HG02571 (cell line): Measurements from ENCODE around the gene TMEM14A.

Experiments
- ATAC-seq: cut with Tn5 transposase; IDR thresholded peaks from one replicate; pipeline ENCODE4 v1.9.1; 2021; ENCODE audit warnings: mild to moderate bottlenecking, moderate library complexity; ENCODE audit not compliant: unreplicated experiment

Gene TMEM14A

DNA sequence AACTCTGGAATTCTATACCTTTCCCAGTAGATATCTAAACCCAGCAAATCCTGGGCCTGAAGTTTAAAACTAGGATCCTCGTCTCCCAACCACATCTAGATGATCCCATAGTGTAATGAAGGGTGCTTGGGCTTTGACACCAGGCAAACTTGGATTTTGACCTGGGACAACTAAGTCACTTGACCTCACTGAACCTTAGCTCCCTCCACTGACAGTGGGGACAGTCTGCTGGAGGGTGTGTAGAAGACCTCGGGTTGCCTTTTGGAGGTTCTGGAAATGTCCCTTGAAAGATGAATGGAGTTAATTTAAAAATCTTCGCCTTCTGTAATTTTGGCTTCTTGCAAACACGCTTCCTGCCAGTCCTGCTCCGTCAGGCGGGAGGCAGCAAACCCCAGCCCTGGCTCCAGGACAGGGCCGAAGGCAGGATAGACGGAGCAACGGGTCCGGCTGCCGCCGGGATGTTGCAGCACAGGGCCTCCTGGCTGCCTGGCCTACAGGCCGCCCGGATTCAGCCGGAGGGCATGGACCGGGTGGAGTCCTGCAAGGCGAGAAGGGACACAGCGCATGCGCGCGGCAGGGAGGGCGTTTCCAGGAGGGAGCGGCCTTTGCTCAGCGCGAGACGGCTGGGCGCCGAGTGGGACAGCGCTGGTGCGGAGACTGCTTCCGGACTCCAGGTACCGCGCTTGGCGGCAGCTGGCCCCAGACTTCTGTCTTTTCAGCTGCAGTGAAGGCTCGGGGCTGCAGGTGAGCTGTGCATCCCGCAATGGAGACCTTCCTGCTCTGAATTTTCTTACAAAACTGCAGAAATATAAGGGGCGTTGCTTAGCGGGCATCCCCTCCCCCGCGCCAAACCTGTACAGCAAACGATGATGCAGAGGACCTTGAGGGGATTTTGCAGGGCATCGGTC lies at the start of gene TMEM14A:
TMEM14A (plus strand) TSS at position 612 of the 908 bp plus-strand sequence. CDS start 5,990 bp downstream, outside the sequence.
- peak; percentile 98 for ATAC-seq

DNA sequence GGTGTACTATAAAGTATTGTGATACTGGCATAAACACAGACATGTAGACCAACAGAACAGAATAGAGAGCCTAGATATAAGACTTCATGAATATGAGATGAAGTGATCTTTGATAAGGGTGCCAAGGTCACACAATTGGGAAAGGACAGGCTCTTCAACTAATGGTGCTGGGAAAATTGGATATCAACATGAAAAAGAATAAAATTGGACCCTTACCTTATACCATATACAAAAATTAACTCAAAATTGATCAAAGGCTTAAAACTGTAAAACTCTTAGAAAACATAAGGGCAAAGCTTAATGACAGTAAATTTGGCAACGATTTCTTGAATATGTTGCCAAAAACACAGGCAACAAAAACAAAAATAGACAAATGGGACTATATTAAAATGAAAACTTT lies 49.3 kb upstream of the TMEM14A start:
- no peak for ATAC-seq

DNA sequence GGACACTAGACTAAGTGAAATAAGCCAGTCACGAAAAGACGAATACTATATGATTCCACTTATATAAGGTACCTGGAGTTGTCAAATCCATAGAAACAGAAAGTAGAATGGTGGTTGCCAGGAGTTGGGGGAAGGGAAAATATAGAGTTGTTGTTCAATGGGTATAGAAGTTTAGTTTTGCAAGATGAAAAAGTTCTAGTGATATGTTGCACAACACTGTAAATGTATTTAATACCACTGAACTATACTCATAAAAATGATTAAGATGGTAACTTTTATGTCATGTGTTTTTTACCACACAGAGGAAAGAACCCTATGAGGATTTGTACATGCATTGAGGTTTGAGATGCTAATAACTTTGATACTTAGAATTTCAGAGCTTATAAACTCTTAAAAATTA lies 48.1 kb upstream of the TMEM14A start:
- no peak for ATAC-seq

GRCh38 chr6:52632011-52632410 lies 38.9 kb upstream of the TMEM14A start:
- ATAC-seq = no peak

DNA sequence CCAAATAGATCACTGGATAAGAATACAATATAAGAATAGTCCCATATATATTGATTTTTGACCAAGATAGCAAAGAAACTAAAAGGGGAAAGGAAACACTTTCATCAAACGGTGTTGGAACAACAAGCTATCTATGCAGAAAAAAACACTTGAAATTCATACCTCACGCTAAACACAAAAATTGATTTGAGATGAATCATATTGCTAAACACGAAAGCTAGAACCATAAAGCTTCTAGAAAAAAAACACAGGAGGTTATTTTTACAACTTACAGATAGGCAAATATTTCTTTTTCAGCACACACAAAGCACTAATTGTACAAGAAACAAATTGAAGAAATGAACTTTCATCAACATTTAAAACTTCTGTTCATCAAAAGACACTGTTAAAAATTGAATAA lies 36.7 kb upstream of the TMEM14A start:
- no peak for ATAC-seq

- ATAC-seq = no peak
Measured at GRCh38 chr6:52635049-52635577, 35.8 kb upstream of the TMEM14A start.

GRCh38 chr6:52636830-52637229 lies 34.1 kb upstream of the TMEM14A start:
- no peak for ATAC-seq

GRCh38 chr6:52639493-52639892 lies 31.4 kb upstream of the TMEM14A start:
- ATAC-seq = no peak

- ATAC-seq = no peak
Measured at GRCh38 chr6:52640170-52640569, 30.7 kb upstream of the TMEM14A start.

DNA sequence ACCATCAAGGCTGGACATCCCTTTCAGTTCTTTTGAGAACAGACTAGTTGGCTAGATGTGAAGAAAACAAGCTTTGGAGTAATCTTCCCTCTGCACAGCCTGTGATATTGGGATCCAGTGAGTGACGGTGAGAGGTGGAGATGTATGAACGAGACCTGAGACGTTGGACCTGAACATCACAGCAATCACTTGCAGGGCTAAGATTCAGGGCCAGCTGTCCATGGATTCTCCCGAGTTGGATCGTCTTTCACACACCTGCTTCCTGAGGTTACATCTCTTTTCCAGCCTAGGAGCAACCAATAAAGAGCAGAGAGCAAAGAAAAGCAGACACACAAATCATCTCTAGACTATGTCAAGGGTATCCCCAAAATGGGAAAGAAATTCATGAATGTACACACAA lies 30.0 kb upstream of the TMEM14A start:
- no peak for ATAC-seq

DNA sequence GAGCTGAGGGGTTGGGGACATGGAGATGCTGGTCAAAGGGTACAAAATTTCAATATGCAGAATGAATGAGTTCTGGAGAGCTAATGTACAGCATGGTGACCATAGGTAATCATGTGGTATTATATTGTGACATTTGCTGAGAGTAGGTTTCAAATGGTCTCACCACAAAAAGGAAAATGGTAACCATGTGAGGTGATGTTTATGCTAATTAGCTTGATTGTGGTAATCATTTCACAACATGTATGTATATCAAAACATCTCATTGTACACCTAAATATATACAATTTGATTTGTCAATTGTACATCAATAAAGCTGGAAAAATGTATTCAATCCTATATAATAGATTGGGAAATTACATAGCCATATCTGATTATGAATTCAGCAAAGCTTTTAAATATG lies 29.5 kb upstream of the TMEM14A start:
- ATAC-seq = no peak

DNA sequence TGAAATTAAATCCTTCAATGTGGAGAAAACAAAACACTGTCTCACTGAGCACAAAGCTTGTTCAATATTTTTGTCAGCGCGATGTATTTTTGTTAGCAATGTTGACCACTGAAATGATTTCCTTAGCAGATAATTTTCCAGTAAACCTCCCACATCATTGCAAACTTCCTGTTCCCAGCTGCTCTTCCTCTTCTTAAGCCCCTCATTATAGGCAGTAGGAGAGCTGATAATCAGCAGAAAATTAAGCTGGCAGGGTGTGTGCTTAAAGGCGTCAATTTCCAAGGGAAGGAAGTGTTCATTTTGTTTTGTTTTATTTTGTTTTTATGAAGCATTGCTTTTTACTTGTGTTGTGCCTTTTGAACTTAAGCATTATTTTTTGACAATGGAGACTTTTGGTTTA lies 29.1 kb upstream of the TMEM14A start:
- ATAC-seq = no peak

GRCh38 chr6:52642368-52642767 lies 28.5 kb upstream of the TMEM14A start:
- ATAC-seq = no peak

DNA sequence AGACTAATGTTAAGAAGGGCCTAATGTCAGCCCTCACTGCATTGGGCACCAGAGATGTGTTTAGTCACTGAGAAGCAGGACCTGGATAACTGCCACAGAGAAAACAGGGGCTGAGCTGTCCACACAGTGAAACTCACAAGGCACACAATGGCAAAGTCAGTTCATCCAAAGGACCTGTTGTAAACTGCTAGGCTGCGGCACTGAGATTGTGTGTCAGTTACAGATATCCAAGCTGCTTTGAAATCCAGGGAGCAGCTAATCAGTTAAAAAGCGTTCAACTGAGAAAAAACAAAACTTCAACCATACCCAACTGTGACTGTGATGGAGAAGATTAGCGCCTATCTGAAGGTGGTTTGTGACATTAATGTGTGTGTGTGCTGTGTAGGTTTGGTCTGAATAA lies 27.8 kb upstream of the TMEM14A start:
- ATAC-seq = no peak

- no peak for ATAC-seq
Measured at GRCh38 chr6:52644253-52644652, 26.7 kb upstream of the TMEM14A start.

DNA sequence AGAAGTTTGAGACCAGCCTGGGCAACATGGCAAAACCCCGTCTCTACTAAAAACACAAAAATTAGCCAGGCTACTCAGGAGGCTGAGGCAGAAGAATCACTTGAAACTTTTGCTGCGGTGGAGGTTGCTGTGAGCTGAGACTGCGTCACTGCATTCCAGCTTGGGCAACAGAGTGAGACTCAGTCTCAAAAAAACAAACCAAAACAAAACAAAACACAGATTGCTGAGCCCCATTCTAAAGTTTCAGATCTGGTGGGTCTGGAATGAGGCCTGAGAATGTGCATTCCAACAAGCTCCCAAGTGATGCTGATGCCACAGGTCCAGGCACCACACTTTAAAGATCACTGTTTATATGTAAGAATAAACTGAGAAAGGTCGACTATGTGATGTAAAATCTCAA lies 24.9 kb upstream of the TMEM14A start:
- no peak for ATAC-seq

DNA sequence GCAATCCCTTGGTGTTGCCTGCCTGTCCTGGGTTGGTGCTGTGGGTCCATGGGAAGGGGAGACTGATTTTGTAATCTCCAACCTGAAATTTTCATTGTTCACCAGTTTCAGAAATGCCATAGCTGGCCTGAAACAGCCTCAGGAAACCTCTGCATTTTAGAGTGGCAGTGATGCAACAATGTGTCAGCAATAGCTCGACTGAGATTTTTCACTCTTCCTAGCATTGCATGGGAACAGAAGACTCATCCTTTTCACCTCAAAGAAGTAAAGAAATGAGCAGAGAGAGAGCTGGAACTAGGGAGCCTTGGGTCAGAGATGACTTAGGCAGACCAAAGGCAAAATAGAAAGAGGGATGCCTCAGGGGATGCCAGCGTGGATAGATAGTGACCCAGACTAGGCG lies 23.7 kb upstream of the TMEM14A start:
- ATAC-seq = no peak

DNA sequence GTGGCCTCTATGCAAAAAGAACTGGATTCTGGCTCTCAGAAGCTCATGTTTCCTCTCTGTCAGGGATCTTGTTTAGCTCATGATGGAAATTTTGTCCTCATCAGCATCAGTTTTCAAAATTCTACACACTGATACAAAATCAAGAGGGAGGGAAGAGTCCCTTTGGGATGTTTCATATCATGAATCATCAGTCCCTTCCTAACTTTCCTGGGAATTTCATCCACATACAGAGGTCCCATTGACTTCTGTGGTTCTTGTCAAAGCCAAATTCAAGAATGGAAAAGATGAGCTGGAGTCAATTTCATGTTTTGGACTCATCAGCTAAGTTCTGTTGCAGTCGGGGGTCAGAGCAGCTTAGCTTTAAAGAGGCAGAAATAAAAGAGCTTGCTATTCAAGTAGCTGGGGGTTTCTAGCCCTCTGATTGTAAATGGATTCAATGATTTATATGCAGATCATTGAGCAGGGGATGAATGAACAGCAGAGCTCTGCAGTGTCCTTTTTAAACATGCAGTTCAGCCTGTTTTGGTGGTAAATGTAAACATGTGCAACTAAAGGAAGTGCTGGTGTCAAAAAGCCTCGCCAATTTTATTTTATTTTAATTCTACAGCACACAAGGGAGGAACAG lies 21.3 kb upstream of the TMEM14A start:
- no peak for ATAC-seq

DNA sequence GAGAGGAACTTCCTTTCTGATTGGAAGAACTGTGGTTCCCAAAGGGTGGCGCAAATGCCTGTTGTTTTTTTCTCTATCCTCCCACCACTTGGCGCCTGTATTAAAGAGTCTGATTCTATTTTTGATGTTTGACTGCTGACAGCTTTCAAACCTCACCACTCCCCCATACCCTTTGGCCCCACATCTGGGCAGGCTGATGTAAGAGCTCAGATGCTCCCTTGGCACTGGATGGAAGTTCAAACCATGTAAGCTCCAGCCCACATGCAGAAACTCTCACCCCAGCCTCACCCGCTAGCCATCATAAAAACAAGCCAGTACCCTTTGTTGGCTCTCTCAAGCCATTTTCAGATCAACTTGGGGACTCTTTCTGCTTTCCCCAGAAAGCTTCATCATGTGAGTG lies 20.0 kb upstream of the TMEM14A start:
- no peak for ATAC-seq

DNA sequence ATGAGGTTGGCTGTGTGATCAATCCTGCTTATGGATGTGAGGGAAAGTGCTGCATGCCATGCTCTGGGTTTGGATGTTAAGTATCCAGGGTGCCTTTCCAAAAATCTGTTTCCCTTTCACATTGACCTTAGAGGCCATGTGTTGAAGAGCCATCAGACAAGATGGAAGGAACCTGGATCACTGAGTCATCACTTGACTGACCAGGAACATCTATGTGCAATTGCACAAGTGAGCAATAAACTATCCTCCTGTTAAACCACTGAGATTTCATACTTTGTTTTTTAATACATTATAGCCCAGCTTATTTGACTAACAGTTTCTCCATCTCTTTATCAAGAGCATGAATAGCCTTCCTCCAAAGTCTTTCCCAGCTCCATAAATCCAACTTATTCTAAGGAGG lies 17.8 kb upstream of the TMEM14A start:
- no peak for ATAC-seq

DNA sequence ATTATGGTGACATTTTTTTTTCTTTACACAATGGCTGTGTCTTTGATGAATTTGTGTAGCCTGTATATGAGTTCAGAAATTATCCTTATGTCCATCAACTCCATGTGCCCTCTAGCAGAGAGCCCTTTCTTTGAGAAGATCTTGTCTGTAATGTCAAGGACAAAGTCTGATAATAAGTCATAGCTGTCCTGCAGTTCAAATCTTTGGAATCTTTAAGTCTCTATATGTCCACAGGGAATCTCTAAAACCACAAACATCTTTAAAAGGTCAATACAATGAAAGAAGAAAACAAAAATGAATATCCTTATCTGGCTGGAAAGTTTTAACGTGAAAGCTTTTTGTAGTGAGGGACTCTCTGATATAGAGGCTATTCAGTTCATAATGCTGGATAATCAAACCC lies 16.9 kb upstream of the TMEM14A start:
- ATAC-seq = no peak

- ATAC-seq = no peak
Measured at GRCh38 chr6:52654592-52654991, 16.3 kb upstream of the TMEM14A start.
